ENCODE results near the gene CDH23.
A peak's percentile ranks its signal among the peaks of the same experiment; 100 is the strongest.

CDH23 gene

GRCh38 chr10:71696628-71697326 lies 300.1 kb downstream of the CDH23 start:
- DNase-seq: peak in 1 of 2 experiments; percentile 5

- DNase-seq: no peak
These were observed 301.4 kb downstream of the CDH23 start for GRCh38 chr10:71697938-71698709.

- no peak for DNase-seq
These were observed 302.0 kb downstream of the CDH23 start for GRCh38 chr10:71698737-71699136.

- DNase-seq: no peak
These were observed 304.1 kb downstream of the CDH23 start for GRCh38 chr10:71700731-71701368.

- DNase-seq: no peak
These were observed 304.9 kb downstream of the CDH23 start for GRCh38 chr10:71701496-71702132.

GRCh38 chr10:71703577-71703976 lies 306.9 kb downstream of the CDH23 start:
- no peak for DNase-seq

GRCh38 chr10:71704816-71705215 lies 308.1 kb downstream of the CDH23 start:
- no peak for DNase-seq

GRCh38 chr10:71705582-71705981 lies 308.9 kb downstream of the CDH23 start:
- no peak for DNase-seq

GRCh38 chr10:71706216-71707121 lies 309.7 kb downstream of the CDH23 start:
- no peak for DNase-seq

- no peak for DNase-seq
These were observed 310.6 kb downstream of the CDH23 start for GRCh38 chr10:71707240-71707789.

- DNase-seq: peak; percentile 12 to 21
These were observed 311.6 kb downstream of the CDH23 start for GRCh38 chr10:71708301-71708703.

- no peak for DNase-seq
These were observed 312.5 kb downstream of the CDH23 start for GRCh38 chr10:71708897-71709882.

- DNase-seq: no peak
These were observed 313.8 kb downstream of the CDH23 start for GRCh38 chr10:71710519-71710918.

GRCh38 chr10:71711052-71711623 lies 314.4 kb downstream of the CDH23 start:
- DNase-seq: no peak

- no peak for DNase-seq
These were observed 315.4 kb downstream of the CDH23 start for GRCh38 chr10:71712170-71712569.

GRCh38 chr10:71712572-71713134 lies 315.9 kb downstream of the CDH23 start:
- no peak for DNase-seq

GRCh38 chr10:71713135-71714030 lies 316.7 kb downstream of the CDH23 start:
- DNase-seq: no peak

GRCh38 chr10:71714031-71714410 lies 317.3 kb downstream of the CDH23 start:
- no peak for DNase-seq

GRCh38 chr10:71714592-71714991 lies 317.9 kb downstream of the CDH23 start:
- DNase-seq: no peak

Data from NCI-H2081 (cell line).